MM.1S (cell line): ENCODE measurements around the gene SSNA1.

ENCODE experiments used
- DNase-seq: peaks from one replicate; pipeline ENCODE4 v3.0.0-alpha.2; 2015
- H2AFZ ChIP-seq: fragments of 300-600 bp; sonication (generic); 2 replicates; pipeline ENCODE4 v1.6.0; 2016; ENCODE audit warnings: antibody characterized with exemption, low read length
- H3F3A ChIP-seq: fragments of 300-600 bp; sonication (generic); 2 replicates; pipeline ENCODE4 v1.6.1; 2016; ENCODE audit warnings: mild to moderate bottlenecking, antibody characterized with exemption, low read length, moderate library complexity, mixed read lengths; ENCODE audit not compliant: insufficient read depth
- H3K27ac ChIP-seq: fragments of 300-600 bp; sonication (generic); 2 replicates; pipeline ENCODE4 v1.5.1; 2016; ENCODE audit warnings: mild to moderate bottlenecking, low read length
- H3K27me3 ChIP-seq: fragments of 300-600 bp; sonication (generic); replicated peaks from 2 replicates; pipeline ENCODE4 v1.6.0; 2016; ENCODE audit warnings: low read length; ENCODE audit not compliant: insufficient read depth
- H3K36me3 ChIP-seq: fragments of 300-600 bp; sonication (generic); replicated peaks from 2 replicates; pipeline ENCODE4 v1.6.1; 2016; ENCODE audit warnings: mild to moderate bottlenecking, low read length, mixed read lengths; ENCODE audit not compliant: insufficient read depth
- H3K4me1 ChIP-seq: fragments of 300-600 bp; sonication (generic); 2 replicates; pipeline ENCODE4 v1.6.1; 2016; ENCODE audit warnings: low read length, mixed read lengths
- H3K4me2 ChIP-seq: fragments of 300-600 bp; sonication (generic); 2 replicates; pipeline ENCODE4 v1.6.0; 2016; ENCODE audit warnings: low read depth, low read length
- H3K4me3 ChIP-seq: fragments of 300-600 bp; sonication (generic); 2 replicates; pipeline ENCODE4 v1.5.1; 2016; ENCODE audit warnings: low read length, mixed read lengths
- H3K79me2 ChIP-seq: fragments of 300-600 bp; sonication (generic); 2 replicates; pipeline ENCODE4 v1.6.1; 2016; ENCODE audit warnings: mixed run types, low read length, mixed read lengths
- H3K9ac ChIP-seq: fragments of 300-600 bp; sonication (generic); 2 replicates; pipeline ENCODE4 v1.6.1; 2016; ENCODE audit warnings: low read length, mixed read lengths
- H3K9me2 ChIP-seq: fragments of 300-600 bp; sonication (generic); replicated peaks from 2 replicates; pipeline ENCODE4 v1.6.1; 2016; ENCODE audit warnings: mild to moderate bottlenecking, low read length, mixed read lengths; ENCODE audit not compliant: insufficient read depth
- H3K9me3 ChIP-seq: fragments of 300-600 bp; sonication (generic); replicated peaks from 2 replicates; pipeline ENCODE4 v1.6.1; 2016; ENCODE audit warnings: mild to moderate bottlenecking, low read length, mixed read lengths; ENCODE audit not compliant: insufficient read depth
- H4K20me1 ChIP-seq: fragments of 300-600 bp; sonication (generic); 2 replicates; pipeline ENCODE4 v1.6.1; 2016; ENCODE audit warnings: mild to moderate bottlenecking, low read length, moderate library complexity, mixed read lengths; ENCODE audit not compliant: insufficient read depth
- CTCF ChIP-seq: fragments of 300-600 bp; sonication (generic); IDR thresholded peaks from 2 replicates; pipeline ENCODE4 v1.5.1; 2016; ENCODE audit warnings: antibody characterized with exemption, low read length, mixed read lengths
- EZH2 ChIP-seq: fragments of 300-600 bp; sonication (generic); optimal IDR thresholded peaks from 2 replicates; pipeline ENCODE3; 2017; ENCODE audit warnings: low read depth, mild to moderate bottlenecking, antibody characterized with exemption, low read length, mixed read lengths
- EZH2phosphoT487 ChIP-seq: fragments of 300-600 bp; sonication (generic); IDR thresholded peaks from 2 replicates; pipeline ENCODE4 v1.6.1; 2018; ENCODE audit warnings: antibody characterized with exemption, low read length

SSNA1 gene

DNA sequence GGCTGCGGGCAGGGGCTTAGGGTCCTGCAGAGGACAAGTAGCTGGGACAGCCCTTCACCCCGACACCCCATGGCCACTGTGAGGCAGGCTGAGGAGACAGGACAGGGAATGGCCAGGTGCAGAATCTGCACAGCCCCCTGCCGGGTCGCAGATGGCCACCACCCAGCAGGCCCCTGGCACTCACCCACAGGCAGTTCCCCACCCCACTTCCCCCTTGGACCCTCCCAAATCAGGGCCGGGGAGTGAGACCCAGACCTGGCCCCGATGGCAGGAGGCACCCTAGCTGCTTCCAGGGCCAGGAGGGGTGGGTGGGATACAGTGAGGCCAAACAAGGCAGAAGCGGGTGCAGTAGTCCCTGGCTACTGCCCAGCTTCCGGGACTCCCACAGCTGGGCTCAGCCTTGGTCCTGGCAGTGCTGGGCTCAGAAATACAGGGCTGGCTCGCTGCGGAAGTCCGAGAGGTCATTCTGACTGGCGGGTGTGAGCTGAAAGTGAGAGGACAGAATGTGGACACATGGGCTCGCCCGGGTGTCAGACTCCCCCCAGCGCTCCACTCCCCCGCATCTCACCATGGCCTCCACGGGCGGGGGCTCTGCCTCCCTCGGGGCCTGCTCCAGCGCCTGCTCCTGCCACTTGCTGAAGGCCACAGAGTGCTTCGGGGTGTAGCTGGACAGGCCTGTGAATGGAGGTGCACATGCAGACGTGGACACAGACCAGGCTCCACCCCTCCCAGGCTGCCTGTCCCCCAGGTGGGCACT is 3.4 kb downstream of the SSNA1 start:
- Histone ChIP-seq H3K4me1 (peaks cover 15% of the 10 kb centered on the region), H3K4me3 (no peak overlapping the region), H3K27me3 (no peaks in the 10 kb centered on the region), H3K9me3 (no peaks in the 10 kb centered on the region), H3K9ac (no peak overlapping the region), H2AFZ (no peak overlapping the region), H4K20me1 (no peaks in the 10 kb centered on the region), H3F3A (peaks cover 19% of the 10 kb centered on the region), H3K36me3 (no peaks in the 10 kb centered on the region), H3K27ac (no peak overlapping the region), H3K4me2 (no peak overlapping the region), H3K79me2 (peaks cover 37% of the 10 kb centered on the region), H3K9me2 (no peaks in the 10 kb centered on the region)
- no peak for DNase-seq
- no peak for TF ChIP-seq CTCF
- no peak for TF ChIP-seq EZH2
- no peak for TF ChIP-seq EZH2phosphoT487

GRCh38 chr9:137192448-137192780 is 3.9 kb downstream of the SSNA1 start:
- H3K9ac ChIP-seq = no peak overlapping the region
- no peak overlapping the region for H3K27ac ChIP-seq
- H3K4me2 ChIP-seq = no peak overlapping the region
- H3K9me3 ChIP-seq = no peaks in the 10 kb centered on the region
- H3K79me2 ChIP-seq = peaks cover 31% of the 10 kb centered on the region
- peaks cover 19% of the 10 kb centered on the region for H3F3A ChIP-seq
- no peaks in the 10 kb centered on the region for H3K27me3 ChIP-seq
- no peak for DNase-seq
- no peaks in the 10 kb centered on the region for H4K20me1 ChIP-seq
- no peak overlapping the region for H3K4me3 ChIP-seq
- H3K36me3 ChIP-seq = no peaks in the 10 kb centered on the region
- no peak overlapping the region for H2AFZ ChIP-seq
- no peak for TF ChIP-seq EZH2phosphoT487
- TF ChIP-seq CTCF = no peak
- no peak for TF ChIP-seq EZH2
- no peaks in the 10 kb centered on the region for H3K9me2 ChIP-seq
- H3K4me1 ChIP-seq = peaks cover 10% of the 10 kb centered on the region

GRCh38 chr9:137192859-137193258 is 4.4 kb downstream of the SSNA1 start:
- Histone ChIP-seq H3K9me3 (no peaks in the 10 kb centered on the region), H2AFZ (no peak overlapping the region), H3K9me2 (no peaks in the 10 kb centered on the region), H3K27me3 (no peaks in the 10 kb centered on the region), H3K4me1 (peaks cover 6% of the 10 kb centered on the region), H3K79me2 (peaks cover 27% of the 10 kb centered on the region), H3K4me3 (no peak overlapping the region), H4K20me1 (no peaks in the 10 kb centered on the region), H3K4me2 (no peak overlapping the region), H3F3A (peaks cover 19% of the 10 kb centered on the region), H3K9ac (no peak overlapping the region), H3K36me3 (no peaks in the 10 kb centered on the region), H3K27ac (no peak overlapping the region)
- TF ChIP-seq CTCF (no peak), EZH2phosphoT487 (no peak), EZH2 (no peak)
- no peak for DNase-seq
